Measurements from ENCODE around the gene SH3TC2. TPM values are rescaled to one million over a fixed set of nuclear protein-coding genes. Genes with fewer than 3 reads are reported as not detected.
A peak's percentile ranks its signal among the peaks of the same experiment; 100 is the strongest.

The SH3TC2 gene
- total and polyA plus RNA-seq, 10 of the 15 experiments (the other 5 are each of a cell fraction or from before 2014, with no cell fraction given), result not detected

GRCh38 chr5:149035372-149035790 is 27.5 kb downstream of the SH3TC2 start (continued):
- no peak for TF ChIP-seq JUND (IDR thresholded peaks at IDR 0.05; ENCODE audit: low read depth, low read length)
- no peak for TF ChIP-seq REST (IDR thresholded peaks at IDR 0.05; ENCODE audit: low read depth, low read length)
- no peak for TF ChIP-seq CEBPZ (IDR thresholded peaks at IDR 0.05; ENCODE audit: low read depth, low read length)
- TF ChIP-seq IRF4 (IDR thresholded peaks at IDR 0.05; ENCODE audit: low read depth, low read length), result no peak
- TF ChIP-seq NFIC (IDR thresholded peaks at IDR 0.05; ENCODE audit: low read depth, low read length), result no peak
- peak; percentile 87 for TF ChIP-seq RAD21 (IDR thresholded peaks at IDR 0.05; ENCODE audit: insufficient read depth, low read depth, low read length)
- TF ChIP-seq E4F1 (IDR thresholded peaks at IDR 0.05; ENCODE audit: borderline replicate concordance, partially characterized antibody), result no peak
- no peak for TF ChIP-seq CEBPB (IDR thresholded peaks at IDR 0.05; ENCODE audit: borderline replicate concordance in 1 of 2, low read depth in 2 of 2, low read length in 2 of 2)
- TF ChIP-seq SMC3 (IDR thresholded peaks at IDR 0.05; ENCODE audit: borderline replicate concordance, low read length), result peak; percentile 82

Measured in GM12878 (cell line).